NOMO-1 treated with dmso at 0.1 percent for 144 hours (cell line): Measurements from ENCODE around the gene RORC.

Experiments used
- DNase-seq: peaks from one replicate; lab custom pipeline; 2025; ENCODE audit not compliant: unreplicated experiment; lab: John Stamatoyannopoulos, UW

RORC gene

GRCh38 chr1:151849126-151849525 is 17.5 kb upstream of the RORC start:
- DNase-seq, result no peak

DNA sequence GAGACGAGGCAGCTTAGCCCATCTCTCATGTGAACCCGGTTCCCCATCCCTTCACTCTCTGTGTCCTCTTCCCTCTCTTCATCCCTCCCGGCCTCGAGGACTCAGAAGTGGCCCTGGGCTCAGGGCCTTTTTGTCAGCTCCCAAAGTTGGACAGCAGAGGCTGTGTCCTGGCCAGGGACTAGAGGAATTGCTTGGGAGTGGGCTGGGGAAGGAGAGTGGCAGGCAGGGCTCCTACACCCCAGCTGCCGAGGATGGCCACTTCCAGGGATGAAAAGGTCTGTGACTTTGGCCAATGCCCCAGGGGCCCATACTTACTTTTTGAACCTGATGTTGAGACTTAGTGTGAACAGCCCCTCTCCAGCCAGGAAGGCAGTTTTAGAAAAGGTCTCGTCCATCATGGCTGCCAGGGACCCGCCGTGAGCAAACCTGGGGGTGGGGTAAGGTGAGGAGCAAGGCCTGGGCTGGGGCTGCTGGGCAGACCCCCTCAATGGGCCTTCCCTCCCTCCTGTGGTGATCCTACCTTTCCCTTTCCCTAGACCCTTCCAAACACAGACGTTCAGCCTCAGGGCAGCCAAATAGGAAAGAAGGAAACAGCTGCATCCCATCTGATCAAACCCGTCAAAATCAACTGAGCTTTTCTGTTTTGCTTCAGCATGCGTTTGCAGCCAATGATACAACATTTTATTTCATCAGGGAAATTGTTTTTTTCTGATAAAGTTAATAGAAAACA is 16.4 kb upstream of the RORC start:
- DNase-seq, result no peak

DNA sequence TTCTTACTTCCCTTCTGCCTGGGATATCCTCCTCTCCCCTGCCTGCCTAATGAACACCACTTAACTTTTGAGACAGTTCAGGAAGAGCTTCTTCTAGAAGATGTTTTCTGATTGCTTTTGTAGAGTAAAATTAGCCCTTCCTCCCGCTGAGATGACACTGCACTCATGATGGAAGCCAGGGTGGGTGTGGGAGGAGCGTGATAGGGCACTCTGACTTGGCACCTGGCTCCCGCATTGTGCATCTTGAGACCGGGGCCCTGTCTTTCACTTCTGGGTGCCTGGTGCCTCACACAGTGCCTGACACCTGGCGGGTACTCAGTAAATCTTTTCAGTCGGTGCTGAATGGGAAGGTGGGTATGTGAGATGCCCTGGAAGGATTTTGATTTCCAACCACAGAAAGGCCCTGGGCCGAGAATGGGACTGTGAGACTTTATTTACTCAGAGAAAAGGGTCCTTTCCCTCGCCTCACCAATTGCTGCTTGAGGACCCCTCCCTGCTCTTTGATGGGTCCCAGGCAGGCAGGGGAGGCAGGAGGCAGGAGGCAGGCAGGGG is 15.2 kb upstream of the RORC start:
- no peak for DNase-seq

GRCh38 chr1:151846062-151846568 is 14.5 kb upstream of the RORC start:
- no peak for DNase-seq

DNA sequence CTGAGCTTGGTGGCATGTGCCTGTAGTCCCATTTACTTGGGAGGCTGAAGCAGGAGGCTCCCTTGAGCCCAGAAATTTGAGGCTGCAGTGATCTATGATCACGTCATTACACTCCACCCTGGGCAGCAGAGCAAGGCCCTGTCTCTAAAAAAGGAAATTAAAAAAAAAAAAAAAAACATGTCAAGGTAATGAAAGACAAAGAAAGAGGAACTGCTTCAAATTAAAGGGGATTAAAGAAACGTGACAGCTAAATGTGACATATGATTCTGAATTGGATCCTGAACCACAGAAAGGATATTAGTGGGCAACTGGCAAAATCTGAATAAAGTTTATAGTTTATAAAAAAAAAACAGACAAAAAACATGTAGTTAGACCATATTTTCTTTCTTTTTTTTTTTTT is 11.8 kb upstream of the RORC start:
- DNase-seq, result no peak

- no peak for DNase-seq
Measured at GRCh38 chr1:151841141-151841540, 9.5 kb upstream of the RORC start.

DNA sequence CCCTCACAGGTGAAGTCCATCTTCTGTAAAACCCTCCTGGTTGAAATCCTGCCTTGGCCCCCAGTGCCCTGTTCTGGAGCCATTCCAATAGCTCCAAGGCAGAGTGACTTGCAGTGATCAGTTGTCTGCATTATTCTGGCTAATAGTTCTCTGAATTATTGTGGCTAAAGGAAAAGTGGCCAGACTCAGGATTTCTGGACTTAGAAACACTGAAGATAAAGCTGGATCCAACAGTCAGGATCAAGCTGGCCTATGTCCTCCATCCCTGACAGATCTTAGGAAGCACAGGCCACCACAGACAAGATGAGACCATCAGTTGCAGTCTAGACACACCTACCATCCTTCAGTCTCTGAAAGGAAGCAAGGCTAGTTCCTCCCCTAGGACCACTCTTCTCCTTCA is 8.8 kb upstream of the RORC start:
- no peak for DNase-seq

DNA sequence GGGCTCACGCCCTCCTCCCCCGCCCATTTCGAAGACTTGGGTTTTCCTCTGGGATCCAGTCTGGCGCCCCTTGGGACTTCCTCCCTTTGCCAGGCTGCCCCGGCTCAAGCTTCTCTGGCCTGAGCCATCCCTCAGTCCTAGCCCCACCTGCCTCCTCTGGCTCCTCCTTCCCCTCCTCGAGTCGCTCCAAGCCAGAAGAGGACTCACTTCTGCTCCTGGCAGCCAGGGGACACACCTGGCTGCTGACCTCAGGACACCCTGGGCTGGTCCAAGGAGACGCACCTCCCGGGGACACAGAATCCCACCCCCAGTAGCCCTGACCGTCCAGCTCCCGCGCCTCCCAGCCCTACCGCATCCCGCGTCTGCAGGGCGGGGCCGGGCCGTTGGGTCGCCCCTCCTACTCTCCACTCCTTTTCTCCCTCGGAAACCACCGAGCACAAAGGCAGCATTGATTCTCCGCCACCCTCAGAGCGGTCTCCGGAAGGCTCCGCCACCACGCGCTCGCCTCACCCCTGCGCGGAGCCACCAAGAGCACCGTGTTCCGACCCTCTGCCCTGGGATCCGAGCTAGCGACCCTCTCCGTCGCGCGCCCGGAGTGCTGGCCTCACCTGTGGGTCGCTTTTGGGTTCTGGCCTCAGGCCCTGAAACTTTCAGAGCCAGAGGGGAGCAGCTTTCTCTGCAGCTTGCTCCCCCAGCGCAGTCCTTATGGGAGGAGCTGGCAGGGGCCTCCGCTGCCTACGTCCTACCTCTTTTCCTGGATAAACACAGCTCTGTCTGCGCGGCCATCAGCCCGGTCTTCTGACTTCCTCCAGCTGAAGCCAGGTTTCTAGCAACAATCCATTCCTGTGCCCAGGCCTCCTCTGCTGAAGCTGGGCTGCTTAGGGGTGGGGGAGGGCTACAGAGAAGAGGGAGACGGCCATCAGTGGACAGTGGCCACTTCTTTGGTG is 8.1 kb upstream of the RORC start, which contains the start of gene C2CD4D:
Gene C2CD4D, minus strand, starts transcription at position 364 of the 947 bp plus-strand sequence. CDS start 831 bp downstream, outside the sequence.
- no peak for DNase-seq

DNA sequence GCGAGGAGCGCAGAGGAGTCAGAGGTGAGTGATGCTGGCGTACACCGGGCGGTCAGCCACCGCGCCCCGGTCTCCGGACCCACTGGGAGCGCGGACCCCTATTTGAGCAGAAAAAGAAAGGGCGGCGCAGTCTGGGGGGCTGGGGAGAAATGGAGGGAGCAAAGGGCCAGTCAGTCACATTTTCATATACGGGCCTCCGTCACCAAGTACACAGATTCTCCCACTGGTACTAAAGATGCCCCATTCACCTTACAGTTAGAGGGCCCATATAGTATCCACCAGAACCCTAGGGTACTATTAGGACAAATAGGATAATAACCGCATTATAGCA is 7.4 kb upstream of the RORC start:
- no peak for DNase-seq

DNA sequence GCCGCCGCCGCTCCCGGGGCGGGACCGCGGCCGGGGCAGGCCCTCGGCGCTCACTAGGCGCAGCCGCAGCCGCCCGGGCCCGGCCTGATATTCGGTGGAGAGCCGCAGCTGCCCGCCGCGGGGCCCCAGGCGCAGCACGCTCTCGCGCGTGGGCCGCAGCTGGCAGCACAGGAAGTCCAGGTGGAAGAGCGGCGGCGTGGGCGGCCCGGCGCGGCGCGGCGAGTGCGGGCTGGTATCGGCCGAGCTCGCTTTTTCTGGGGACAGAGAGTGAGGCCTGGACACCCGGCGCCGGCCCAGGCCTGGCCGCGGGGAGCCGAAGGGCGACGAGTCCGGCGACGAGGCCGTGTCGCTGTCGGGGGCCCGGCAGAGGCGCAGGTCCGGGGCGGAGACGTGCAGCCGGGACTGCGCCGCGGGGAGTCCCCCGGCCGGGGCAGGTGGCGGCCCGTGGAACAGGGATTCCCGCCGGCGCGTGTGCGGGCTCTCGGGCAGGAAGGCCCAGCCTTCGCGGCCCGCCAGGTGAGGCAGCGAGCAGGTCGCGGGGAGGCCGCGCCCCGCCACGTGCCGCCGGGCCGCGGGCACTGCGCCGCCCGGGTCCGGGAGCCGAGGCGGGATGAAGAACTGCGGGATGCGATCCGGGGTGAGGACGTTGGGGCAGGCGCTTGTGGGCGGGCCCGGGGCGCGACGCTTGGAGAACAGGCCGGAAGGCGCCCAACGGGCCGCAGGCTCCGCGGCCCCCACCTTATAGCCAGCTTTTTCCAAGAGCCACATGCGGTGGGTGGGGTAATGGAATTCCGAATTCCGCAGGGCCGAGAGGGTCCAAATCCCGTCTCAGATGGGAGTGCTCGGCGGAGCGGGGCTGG is 6.8 kb upstream of the RORC start:
- no peak for DNase-seq

- no peak for DNase-seq
Measured at GRCh38 chr1:151837884-151838221, 6.3 kb upstream of the RORC start.

GRCh38 chr1:151837197-151837596 is 5.6 kb upstream of the RORC start:
- no peak for DNase-seq

- no peak for DNase-seq
Measured at GRCh38 chr1:151835596-151835995, 4.0 kb upstream of the RORC start.

DNA sequence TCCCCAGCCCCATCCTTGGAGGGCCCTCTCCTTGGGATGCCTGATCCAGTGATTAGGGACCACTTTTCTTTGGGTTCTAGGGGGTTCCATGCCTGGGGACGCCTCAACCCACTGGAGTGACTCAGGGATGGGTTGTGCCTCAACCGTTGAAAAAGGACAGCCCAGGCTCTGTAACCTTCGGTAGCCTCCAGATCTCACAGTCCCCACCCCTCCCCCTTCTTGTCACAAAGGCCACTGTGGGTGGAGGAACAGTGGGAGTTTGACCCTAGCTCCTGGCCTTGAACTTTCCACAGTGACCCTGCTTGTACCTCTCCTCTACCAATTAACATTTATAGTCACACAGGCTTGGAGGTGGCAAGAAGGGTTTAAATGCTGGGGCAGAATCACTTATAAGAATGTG is 2.6 kb upstream of the RORC start:
- DNase-seq, result no peak

DNA sequence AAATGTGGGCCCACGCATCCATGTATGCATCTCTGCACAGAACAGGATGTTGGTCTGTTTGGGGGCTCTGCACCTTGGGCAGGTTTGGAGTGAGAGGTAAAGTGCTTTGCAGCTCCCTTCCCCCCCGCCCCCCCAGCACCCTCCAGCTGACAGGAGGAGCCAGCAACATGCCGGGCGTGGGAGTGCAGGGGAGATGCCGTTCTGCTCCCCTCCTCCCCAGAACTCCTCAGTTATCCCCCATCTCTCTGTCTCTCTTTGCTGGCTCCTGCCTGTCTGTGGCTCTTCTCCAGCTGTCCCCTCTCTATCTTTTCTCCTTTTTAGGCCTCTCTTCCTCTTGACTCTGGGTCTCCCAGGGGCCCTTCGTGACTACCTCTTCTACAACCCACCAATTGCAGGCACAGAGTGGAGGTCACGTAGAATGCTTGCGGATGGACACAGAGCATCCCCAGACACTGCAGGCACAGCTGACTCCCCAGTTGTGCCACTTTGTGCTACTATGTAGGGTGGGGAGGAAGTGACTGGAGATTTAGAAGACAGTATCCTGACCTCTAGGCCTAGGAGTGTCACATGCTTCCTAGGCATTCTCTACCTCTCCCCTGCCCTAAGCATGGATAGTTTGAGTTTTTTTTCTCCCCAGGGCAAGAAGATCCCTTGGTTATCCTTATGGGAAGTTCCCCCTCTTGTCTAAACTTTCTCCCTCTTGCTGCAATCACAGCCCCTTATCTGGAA is 1.7 kb upstream of the RORC start:
- DNase-seq, result no peak

DNA sequence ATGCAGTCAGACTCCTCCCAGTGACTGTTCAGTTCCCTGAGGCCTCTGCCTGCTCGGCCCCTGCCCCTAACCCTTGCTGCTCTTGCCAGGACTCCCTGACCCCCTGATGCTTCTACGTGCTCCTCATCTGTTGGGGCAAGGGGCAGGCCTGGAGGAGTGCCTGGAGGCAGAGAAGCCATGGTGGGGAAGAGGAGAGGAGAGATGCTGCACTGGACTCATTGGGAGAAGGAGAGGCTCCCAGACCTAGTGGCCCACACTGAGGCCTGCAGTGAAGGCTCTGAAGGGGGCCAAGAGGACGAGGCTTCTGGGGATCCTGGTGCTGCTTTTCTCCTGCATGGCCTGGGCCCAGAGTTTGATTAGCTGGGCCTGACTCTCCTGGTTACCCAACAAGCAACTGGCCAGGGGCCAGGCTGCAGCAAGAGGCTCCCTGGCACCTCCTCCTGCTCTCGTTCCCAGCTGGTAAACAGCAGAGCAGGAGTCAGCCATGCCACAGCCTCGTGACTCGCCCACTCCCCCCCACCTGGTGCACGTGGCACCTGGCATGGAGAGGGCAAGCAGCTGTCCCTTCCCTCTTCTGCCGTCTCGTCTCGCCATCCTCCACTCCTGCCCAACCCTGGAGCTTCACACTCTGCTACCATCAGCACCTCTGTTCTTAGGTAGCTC is 847 bp upstream of the RORC start:
- no peak for DNase-seq

DNA sequence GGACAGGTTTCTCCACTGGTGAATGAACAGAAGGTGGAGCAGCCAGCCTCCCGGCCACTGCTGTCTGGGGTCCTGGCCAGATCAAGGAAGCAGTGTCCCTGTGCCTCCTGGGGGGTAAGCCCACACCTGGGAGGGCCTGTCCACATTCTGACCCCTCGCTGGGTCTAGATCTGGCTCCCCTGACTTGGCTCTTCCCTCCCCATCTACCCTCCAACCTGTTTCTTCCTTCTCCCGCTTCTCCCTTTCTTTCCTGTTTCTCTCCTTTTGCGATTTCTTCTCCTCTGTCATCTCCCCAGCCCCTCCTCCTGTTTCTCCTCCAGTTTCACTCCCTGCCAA is 378 bp downstream of the RORC start:
- no peak for DNase-seq

- DNase-seq, result no peak
Measured at GRCh38 chr1:151830055-151830454, 1.5 kb downstream of the RORC start.

- no peak for DNase-seq
Measured at GRCh38 chr1:151829352-151830046, 2.1 kb downstream of the RORC start.
